ENCODE results near the gene ACVR1.

The ACVR1 gene

GRCh38 chr2:157838442-157839161 is 37.5 kb downstream of the ACVR1 start:
- no peak for DNase-seq (ENCODE audit: low spot score)

GRCh38 chr2:157837851-157838441 is 38.2 kb downstream of the ACVR1 start:
- no peak for DNase-seq (ENCODE audit: low spot score)
- no peak for TF ChIP-seq CTCF (IDR thresholded peaks at IDR 0.05; ENCODE audit: extremely low read depth, missing control alignments)

More at GRCh38 chr2:157838442-157839161, 37.5 kb downstream of the ACVR1 start:
- no peak for TF ChIP-seq CTCF (IDR thresholded peaks at IDR 0.05; ENCODE audit: extremely low read depth, missing control alignments)

GRCh38 chr2:157836531-157836930 is 39.6 kb downstream of the ACVR1 start:
- no peak for TF ChIP-seq CTCF (IDR thresholded peaks at IDR 0.05; ENCODE audit: extremely low read depth, missing control alignments)
- DNase-seq (ENCODE audit: low spot score): no peak

- DNase-seq (ENCODE audit: low spot score): no peak
- no peak for TF ChIP-seq CTCF (IDR thresholded peaks at IDR 0.05; ENCODE audit: extremely low read depth, missing control alignments)
Observed at GRCh38 chr2:157835425-157835824, 40.7 kb downstream of the ACVR1 start.

- no peak for DNase-seq (ENCODE audit: low spot score)
- TF ChIP-seq CTCF (IDR thresholded peaks at IDR 0.05; ENCODE audit: extremely low read depth, missing control alignments): no peak
Observed at GRCh38 chr2:157835006-157835405, 41.1 kb downstream of the ACVR1 start.

GRCh38 chr2:157833721-157834120 is 42.4 kb downstream of the ACVR1 start:
- no peak for DNase-seq (ENCODE audit: low spot score)
- TF ChIP-seq CTCF (IDR thresholded peaks at IDR 0.05; ENCODE audit: extremely low read depth, missing control alignments): no peak

GRCh38 chr2:157831573-157832315 is 44.4 kb downstream of the ACVR1 start:
- DNase-seq (ENCODE audit: low spot score): no peak
- no peak for TF ChIP-seq CTCF (IDR thresholded peaks at IDR 0.05; ENCODE audit: extremely low read depth, missing control alignments)
